Measurements from ENCODE around the gene UPP2. TPM values are rescaled to one million over a fixed set of nuclear protein-coding genes. Genes with fewer than 3 reads are reported as not detected.

The UPP2 gene
- total RNA-seq, 1 experiment from 2014 or later = not detected

DNA sequence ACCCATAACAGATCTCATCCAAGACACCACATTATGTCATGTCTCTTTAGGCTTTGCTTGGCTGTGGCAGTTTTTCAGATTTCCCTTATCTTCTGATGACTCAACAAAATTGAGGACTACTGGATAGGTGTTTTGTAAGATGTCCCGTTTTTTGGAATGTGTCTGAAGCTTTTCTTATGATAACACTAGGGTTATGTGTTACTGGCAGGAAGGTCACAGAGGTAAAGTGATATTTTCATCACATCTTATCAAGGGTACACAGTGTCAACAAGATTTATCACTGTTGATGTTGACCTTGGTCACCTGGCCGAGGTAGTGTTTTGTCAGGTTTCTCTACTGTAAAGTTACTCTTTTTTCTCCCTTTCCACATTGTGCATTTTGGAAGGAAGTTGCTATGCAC, 44.8 kb upstream of the UPP2 start:
- Mint-ChIP-seq H3K27me3 (ENCODE audit: low read depth) (no peaks in the 10 kb centered on the region), H3K27ac (no peak overlapping the region), H3K4me1 (peaks cover 6% of the 10 kb centered on the region; the same call in 1 of the 2 replicates), H3K4me3 (no peak overlapping the region), H3K36me3 (no peaks in the 10 kb centered on the region), H3K9me3 (0 out of 2 replicates have a peak, but pooled peaks cover 3% of the 10 kb centered on the region)
- DNase-seq (ENCODE audit: low spot score) = no peak
- TF ChIP-seq, protein P1, sequence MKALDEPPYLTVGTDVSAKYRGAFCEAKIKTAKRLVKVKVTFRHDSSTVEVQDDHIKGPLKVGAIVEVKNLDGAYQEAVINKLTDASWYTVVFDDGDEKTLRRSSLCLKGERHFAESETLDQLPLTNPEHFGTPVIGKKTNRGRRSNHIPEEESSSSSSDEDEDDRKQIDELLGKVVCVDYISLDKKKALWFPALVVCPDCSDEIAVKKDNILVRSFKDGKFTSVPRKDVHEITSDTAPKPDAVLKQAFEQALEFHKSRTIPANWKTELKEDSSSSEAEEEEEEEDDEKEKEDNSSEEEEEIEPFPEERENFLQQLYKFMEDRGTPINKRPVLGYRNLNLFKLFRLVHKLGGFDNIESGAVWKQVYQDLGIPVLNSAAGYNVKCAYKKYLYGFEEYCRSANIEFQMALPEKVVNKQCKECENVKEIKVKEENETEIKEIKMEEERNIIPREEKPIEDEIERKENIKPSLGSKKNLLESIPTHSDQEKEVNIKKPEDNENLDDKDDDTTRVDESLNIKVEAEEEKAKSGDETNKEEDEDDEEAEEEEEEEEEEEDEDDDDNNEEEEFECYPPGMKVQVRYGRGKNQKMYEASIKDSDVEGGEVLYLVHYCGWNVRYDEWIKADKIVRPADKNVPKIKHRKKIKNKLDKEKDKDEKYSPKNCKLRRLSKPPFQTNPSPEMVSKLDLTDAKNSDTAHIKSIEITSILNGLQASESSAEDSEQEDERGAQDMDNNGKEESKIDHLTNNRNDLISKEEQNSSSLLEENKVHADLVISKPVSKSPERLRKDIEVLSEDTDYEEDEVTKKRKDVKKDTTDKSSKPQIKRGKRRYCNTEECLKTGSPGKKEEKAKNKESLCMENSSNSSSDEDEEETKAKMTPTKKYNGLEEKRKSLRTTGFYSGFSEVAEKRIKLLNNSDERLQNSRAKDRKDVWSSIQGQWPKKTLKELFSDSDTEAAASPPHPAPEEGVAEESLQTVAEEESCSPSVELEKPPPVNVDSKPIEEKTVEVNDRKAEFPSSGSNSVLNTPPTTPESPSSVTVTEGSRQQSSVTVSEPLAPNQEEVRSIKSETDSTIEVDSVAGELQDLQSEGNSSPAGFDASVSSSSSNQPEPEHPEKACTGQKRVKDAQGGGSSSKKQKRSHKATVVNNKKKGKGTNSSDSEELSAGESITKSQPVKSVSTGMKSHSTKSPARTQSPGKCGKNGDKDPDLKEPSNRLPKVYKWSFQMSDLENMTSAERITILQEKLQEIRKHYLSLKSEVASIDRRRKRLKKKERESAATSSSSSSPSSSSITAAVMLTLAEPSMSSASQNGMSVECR (CRISPR knock-in tag; IDR thresholded peaks at IDR 0.05; ENCODE audit: borderline replicate concordance) = no peak
- no peak for TF ChIP-seq ZNF138 (CRISPR knock-in tag; conservative IDR thresholded peaks at IDR 0.05)
- TF ChIP-seq, protein P2, sequence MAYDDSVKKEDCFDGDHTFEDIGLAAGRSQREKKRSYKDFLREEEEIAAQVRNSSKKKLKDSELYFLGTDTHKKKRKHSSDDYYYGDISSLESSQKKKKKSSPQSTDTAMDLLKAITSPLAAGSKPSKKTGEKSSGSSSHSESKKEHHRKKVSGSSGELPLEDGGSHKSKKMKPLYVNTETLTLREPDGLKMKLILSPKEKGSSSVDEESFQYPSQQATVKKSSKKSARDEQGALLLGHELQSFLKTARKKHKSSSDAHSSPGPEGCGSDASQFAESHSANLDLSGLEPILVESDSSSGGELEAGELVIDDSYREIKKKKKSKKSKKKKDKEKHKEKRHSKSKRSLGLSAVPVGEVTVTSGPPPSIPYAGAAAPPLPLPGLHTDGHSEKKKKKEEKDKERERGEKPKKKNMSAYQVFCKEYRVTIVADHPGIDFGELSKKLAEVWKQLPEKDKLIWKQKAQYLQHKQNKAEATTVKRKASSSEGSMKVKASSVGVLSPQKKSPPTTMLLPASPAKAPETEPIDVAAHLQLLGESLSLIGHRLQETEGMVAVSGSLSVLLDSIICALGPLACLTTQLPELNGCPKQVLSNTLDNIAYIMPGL (CRISPR knock-in tag; IDR thresholded peaks at IDR 0.05) = no peak
- TF ChIP-seq, protein P3, sequence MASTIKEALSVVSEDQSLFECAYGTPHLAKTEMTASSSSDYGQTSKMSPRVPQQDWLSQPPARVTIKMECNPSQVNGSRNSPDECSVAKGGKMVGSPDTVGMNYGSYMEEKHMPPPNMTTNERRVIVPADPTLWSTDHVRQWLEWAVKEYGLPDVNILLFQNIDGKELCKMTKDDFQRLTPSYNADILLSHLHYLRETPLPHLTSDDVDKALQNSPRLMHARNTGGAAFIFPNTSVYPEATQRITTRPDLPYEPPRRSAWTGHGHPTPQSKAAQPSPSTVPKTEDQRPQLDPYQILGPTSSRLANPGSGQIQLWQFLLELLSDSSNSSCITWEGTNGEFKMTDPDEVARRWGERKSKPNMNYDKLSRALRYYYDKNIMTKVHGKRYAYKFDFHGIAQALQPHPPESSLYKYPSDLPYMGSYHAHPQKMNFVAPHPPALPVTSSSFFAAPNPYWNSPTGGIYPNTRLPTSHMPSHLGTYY (CRISPR knock-in tag; IDR thresholded peaks at IDR 0.05) = no peak
- TF ChIP-seq, protein P4, sequence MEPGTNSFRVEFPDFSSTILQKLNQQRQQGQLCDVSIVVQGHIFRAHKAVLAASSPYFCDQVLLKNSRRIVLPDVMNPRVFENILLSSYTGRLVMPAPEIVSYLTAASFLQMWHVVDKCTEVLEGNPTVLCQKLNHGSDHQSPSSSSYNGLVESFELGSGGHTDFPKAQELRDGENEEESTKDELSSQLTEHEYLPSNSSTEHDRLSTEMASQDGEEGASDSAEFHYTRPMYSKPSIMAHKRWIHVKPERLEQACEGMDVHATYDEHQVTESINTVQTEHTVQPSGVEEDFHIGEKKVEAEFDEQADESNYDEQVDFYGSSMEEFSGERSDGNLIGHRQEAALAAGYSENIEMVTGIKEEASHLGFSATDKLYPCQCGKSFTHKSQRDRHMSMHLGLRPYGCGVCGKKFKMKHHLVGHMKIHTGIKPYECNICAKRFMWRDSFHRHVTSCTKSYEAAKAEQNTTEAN (CRISPR knock-in tag; IDR thresholded peaks at IDR 0.05) = no peak
- ChIA-PET CTCF (no interaction called here), POLR2A (no interaction called here)
- no peak for ATAC-seq

DNA sequence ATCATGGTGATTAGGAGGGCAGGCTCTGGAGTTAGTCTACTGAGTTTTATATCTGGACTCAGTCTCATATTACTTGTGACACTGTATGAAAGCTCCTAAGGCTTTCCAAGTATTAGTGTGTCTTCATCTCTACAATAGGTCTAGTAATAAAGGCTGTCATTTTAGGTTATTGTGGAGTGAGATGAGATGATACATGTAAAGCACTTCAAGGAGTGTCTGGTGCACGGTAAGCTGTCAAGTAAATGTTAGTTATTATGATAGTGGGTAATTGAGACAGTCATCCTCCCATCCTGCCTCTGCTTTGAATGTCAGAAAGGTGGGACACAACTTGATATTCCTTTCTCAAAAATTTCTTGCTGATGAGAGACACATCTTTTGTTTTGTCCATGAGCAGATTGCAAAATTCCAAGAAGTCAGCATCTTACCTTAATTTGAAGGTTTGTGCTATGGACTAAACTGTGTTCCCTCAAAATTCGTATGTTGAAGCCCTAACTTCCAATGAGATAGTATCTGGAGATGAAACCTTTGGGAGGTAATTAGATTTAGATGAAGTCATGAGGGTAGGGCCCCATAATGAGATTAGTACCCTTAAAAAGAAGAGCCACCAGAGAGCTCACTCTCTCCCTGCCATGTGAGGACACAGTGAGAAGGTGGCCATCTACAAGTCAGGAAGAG, 41.4 kb upstream of the UPP2 start:
- no peak for ATAC-seq
- ChIA-PET CTCF (no interaction called here), POLR2A (no interaction called here)
- no peaks in the 10 kb centered on the region for H3K36me3 Mint-ChIP-seq
- H3K4me1 Mint-ChIP-seq = no peaks in the 10 kb centered on the region
- H3K27ac Mint-ChIP-seq = no peak overlapping the region
- peaks cover 16% of the 10 kb centered on the region for H3K9me3 Mint-ChIP-seq
- H3K27me3 Mint-ChIP-seq (ENCODE audit: low read depth) = peaks cover 4% of the 10 kb centered on the region; the same call in 1 of the 2 replicates
- no peak for DNase-seq (ENCODE audit: low spot score)
- TF ChIP-seq ZBTB21 (CRISPR knock-in tag; IDR thresholded peaks at IDR 0.05; ENCODE audit: borderline replicate concordance) (no peak), ZNF121 (CRISPR knock-in tag; IDR thresholded peaks at IDR 0.05) (no peak), CBFB (CRISPR knock-in tag; IDR thresholded peaks at IDR 0.05; ENCODE audit: low read depth) (no peak), NR2C2 (CRISPR knock-in tag; IDR thresholded peaks at IDR 0.05) (no peak), HMGA2 (CRISPR knock-in tag; IDR thresholded peaks at IDR 0.05) (no peak), FOXK1 (CRISPR knock-in tag; IDR thresholded peaks at IDR 0.05) (no peak), ZNF416 (CRISPR knock-in tag; IDR thresholded peaks at IDR 0.05) (no peak), OVOL2 (CRISPR knock-in tag; IDR thresholded peaks at IDR 0.05; ENCODE audit: borderline replicate concordance) (no peak), GABPB1 (CRISPR knock-in tag; IDR thresholded peaks at IDR 0.05) (no peak), PRRX2 (CRISPR knock-in tag; IDR thresholded peaks at IDR 0.05) (no peak), EMX1 (CRISPR knock-in tag; IDR thresholded peaks at IDR 0.05) (no peak)
- TF ChIP-seq, protein P5, sequence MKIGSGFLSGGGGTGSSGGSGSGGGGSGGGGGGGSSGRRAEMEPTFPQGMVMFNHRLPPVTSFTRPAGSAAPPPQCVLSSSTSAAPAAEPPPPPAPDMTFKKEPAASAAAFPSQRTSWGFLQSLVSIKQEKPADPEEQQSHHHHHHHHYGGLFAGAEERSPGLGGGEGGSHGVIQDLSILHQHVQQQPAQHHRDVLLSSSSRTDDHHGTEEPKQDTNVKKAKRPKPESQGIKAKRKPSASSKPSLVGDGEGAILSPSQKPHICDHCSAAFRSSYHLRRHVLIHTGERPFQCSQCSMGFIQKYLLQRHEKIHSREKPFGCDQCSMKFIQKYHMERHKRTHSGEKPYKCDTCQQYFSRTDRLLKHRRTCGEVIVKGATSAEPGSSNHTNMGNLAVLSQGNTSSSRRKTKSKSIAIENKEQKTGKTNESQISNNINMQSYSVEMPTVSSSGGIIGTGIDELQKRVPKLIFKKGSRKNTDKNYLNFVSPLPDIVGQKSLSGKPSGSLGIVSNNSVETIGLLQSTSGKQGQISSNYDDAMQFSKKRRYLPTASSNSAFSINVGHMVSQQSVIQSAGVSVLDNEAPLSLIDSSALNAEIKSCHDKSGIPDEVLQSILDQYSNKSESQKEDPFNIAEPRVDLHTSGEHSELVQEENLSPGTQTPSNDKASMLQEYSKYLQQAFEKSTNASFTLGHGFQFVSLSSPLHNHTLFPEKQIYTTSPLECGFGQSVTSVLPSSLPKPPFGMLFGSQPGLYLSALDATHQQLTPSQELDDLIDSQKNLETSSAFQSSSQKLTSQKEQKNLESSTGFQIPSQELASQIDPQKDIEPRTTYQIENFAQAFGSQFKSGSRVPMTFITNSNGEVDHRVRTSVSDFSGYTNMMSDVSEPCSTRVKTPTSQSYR (CRISPR knock-in tag; IDR thresholded peaks at IDR 0.05) = no peak
- TF ChIP-seq, protein P3 (CRISPR knock-in tag; IDR thresholded peaks at IDR 0.05) = no peak
- TF ChIP-seq, protein P6, sequence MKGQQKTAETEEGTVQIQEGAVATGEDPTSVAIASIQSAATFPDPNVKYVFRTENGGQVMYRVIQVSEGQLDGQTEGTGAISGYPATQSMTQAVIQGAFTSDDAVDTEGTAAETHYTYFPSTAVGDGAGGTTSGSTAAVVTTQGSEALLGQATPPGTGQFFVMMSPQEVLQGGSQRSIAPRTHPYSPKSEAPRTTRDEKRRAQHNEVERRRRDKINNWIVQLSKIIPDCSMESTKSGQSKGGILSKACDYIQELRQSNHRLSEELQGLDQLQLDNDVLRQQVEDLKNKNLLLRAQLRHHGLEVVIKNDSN (CRISPR knock-in tag; IDR thresholded peaks at IDR 0.05) = no peak
- H3K4me3 Mint-ChIP-seq = no peak overlapping the region

All from WTC11 (cell line).